Fibroblast of lung (primary cell): ENCODE measurements around the gene CCDC122. TPM values are rescaled to one million over a fixed set of nuclear protein-coding genes. Genes with fewer than 3 reads are reported as not detected.
A peak's percentile ranks its signal among the peaks of the same experiment; 100 is the strongest.

ENCODE experiments used
- DNase-seq, 2 donors: peaks; one replicate each; pipeline versions ENCODE4 v3.0.0 to v3.0.0-alpha.2; 2010; ENCODE audit warnings: low read depth in 2 of 2
- H2AFZ ChIP-seq: 2 replicates; pipeline ENCODE4 v1.5.1; 2012; ENCODE audit warnings: low read length, control low read depth, inconsistent platforms
- H3K27ac ChIP-seq: 2 replicates; pipeline ENCODE4 v1.5.1; 2011; ENCODE audit warnings: low read length, control low read depth; ENCODE audit not compliant: insufficient read depth
- H3K27me3 ChIP-seq: 2 replicates; pipeline ENCODE4 v1.5.1; 2011; ENCODE audit warnings: mild to moderate bottlenecking, low read length; ENCODE audit not compliant: control insufficient read depth, insufficient read depth
- H3K36me3 ChIP-seq: 2 replicates; pipeline ENCODE4 v1.5.1; 2011; ENCODE audit warnings: low read length; ENCODE audit not compliant: control insufficient read depth, insufficient read depth
- H3K4me1 ChIP-seq: 2 replicates; pipeline ENCODE4 v1.5.1; 2011; ENCODE audit warnings: low read length; ENCODE audit not compliant: control insufficient read depth, insufficient read depth; ENCODE audit errors: extremely low read depth
- H3K4me2 ChIP-seq: 2 replicates; pipeline ENCODE4 v1.5.1; 2011; ENCODE audit warnings: low read length, control low read depth; ENCODE audit not compliant: insufficient read depth; ENCODE audit errors: extremely low read depth
- H3K4me3 ChIP-seq, 4 experiments: fragments of 200-600 bp in 1 of 4; sonication (generic) in 1 of 4; replicated peaks in 1 of 4; 2 replicates each; pipeline ENCODE4 v1.5.1; 2011 to 2016; ENCODE audit warnings: low read length in 4 of 4, low read depth in 3 of 4, mild to moderate bottlenecking in 3 of 4, control low read depth in 2 of 4, inconsistent platforms in 1 of 4, mixed read lengths in 1 of 4; ENCODE audit not compliant: insufficient read depth in 1 of 4; ENCODE audit errors: control extremely low read depth in 1 of 4
- H3K79me2 ChIP-seq: 2 replicates; pipeline ENCODE4 v1.5.1; 2012; ENCODE audit warnings: mild to moderate bottlenecking, low read length, inconsistent platforms; ENCODE audit not compliant: control insufficient read depth, insufficient read depth
- H3K9ac ChIP-seq: 2 replicates; pipeline ENCODE4 v1.5.1; 2011; ENCODE audit warnings: mild to moderate bottlenecking, low read length, control low read depth; ENCODE audit not compliant: insufficient read depth
- H3K9me3 ChIP-seq: 2 replicates; pipeline ENCODE4 v1.5.1; 2012; ENCODE audit warnings: low read depth, low read length; ENCODE audit not compliant: control insufficient read depth, insufficient read depth
- H4K20me1 ChIP-seq: 2 replicates; pipeline ENCODE4 v1.5.1; 2011; ENCODE audit warnings: low read length; ENCODE audit not compliant: control insufficient read depth, insufficient read depth; ENCODE audit errors: extremely low read depth
- CTCF ChIP-seq, 2 donors: IDR thresholded peaks in 1 of 2; conservative IDR thresholded peaks in 1 of 2; 1 replicate in 1 of 2; 2 replicates in 1 of 2; pipeline ENCODE4 v1.5.1; 2011 to 2012; ENCODE audit warnings: low read length in 2 of 2, control low read depth in 1 of 2, inconsistent platforms in 1 of 2, low read depth in 1 of 2, mild to moderate bottlenecking in 1 of 2
- EZH2 ChIP-seq: IDR thresholded peaks from 2 replicates; pipeline ENCODE4 v1.5.1; 2012; ENCODE audit warnings: low read length, control low read depth, mild to moderate bottlenecking; ENCODE audit errors: missing control alignments
- polyA plus RNA-seq, 2 donors: library from polyadenylated mRNA; depleted of rRNA in 1 of 2; stranded (reverse) in 1 of 2; unstranded in 1 of 2; fragments of >200 nt; gene quantifications; 2 replicates each; pipeline ENCODE4 v1.2.1, GENCODE V29; 2011 to 2012; ENCODE audit warnings: missing spikeins in 1 of 2
- total RNA-seq: library from RNA; depleted of rRNA; stranded (reverse); fragments of >200 nt; gene quantifications from 2 replicates; pipeline ENCODE4 v1.2.1, GENCODE V29; 2014

The CCDC122 gene
- total and polyA plus RNA-seq, 2 donors (not counting 1 experiment from before 2014, with no cell fraction given) = 2.0 to 6.8 TPM

DNA sequence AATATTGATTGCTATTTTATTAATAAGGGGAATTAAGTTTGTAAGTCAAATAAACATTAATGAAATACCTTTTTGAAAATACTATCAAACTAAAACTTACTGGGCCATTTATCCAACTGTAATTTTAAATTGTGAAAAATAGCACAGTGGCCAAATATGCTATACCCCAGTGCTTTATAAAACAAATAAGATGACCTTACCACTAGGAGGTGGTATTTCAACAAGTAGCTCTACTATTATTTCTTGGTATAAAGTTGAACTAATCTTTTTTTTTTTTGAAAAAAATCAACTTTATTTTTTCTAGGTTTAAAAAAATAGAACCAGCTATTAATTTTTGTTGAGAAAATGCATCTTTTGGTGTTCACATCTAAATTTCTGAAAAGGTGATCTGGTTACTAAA lies 14.9 kb upstream of the CCDC122 start:
- Histone ChIP-seq H2AFZ (no peak overlapping the region), H3K9ac (no peak overlapping the region), H3K36me3 (no peaks in the 10 kb centered on the region), H3K27ac (no peak overlapping the region), H3K79me2 (no peaks in the 10 kb centered on the region), H3K9me3 (no peaks in the 10 kb centered on the region), H4K20me1 (no peaks in the 10 kb centered on the region), H3K27me3 (no peaks in the 10 kb centered on the region), H3K4me2 (no peak overlapping the region), H3K4me1 (no peaks in the 10 kb centered on the region), H3K4me3 (no peak overlapping the region)
- DNase-seq = peak in 1 of 2 donors; percentile 18
- TF ChIP-seq EZH2 (no peak), CTCF (conservative IDR thresholded peaks at IDR 0.05 in 1 of 2, IDR thresholded peaks at IDR 0.05 in 1 of 2; ENCODE audit: low read depth in 1 of 2, low read length in 2 of 2) (peak in 1 of 2 donors; percentile 35)

DNA sequence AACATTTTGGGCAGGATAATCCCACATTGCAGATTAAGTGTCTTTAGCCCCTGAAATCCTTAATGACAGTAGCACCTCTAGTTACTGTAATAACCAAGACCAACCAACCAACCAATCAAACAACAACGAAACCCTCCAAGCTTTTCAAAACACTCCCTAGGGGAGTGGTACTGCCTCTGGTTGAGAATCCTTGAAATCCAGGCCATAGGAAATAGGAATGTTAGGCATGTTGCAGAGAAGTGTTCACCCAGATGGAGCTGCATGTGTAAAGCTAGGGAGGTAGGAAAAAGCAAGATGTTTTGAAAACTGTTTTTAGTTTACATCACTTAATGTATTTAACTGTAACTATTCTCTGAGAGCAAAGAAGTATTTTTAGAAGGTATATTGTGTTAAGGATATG lies 4.7 kb upstream of the CCDC122 start:
- no peaks in the 10 kb centered on the region for H4K20me1 ChIP-seq
- H3K27ac ChIP-seq = no peak overlapping the region
- H3K27me3 ChIP-seq = no peaks in the 10 kb centered on the region
- DNase-seq = no peak
- no peak overlapping the region for H3K4me2 ChIP-seq
- no peaks in the 10 kb centered on the region for H3K4me1 ChIP-seq
- no peak for TF ChIP-seq CTCF (conservative IDR thresholded peaks at IDR 0.05 in 1 of 2, IDR thresholded peaks at IDR 0.05 in 1 of 2; ENCODE audit: low read depth in 1 of 2, low read length in 2 of 2)
- H3K9me3 ChIP-seq = no peaks in the 10 kb centered on the region
- H3K36me3 ChIP-seq = no peaks in the 10 kb centered on the region
- H3K79me2 ChIP-seq = no peaks in the 10 kb centered on the region
- no peak overlapping the region for H3K4me3 ChIP-seq
- H2AFZ ChIP-seq = no peak overlapping the region
- no peak overlapping the region for H3K9ac ChIP-seq

DNA sequence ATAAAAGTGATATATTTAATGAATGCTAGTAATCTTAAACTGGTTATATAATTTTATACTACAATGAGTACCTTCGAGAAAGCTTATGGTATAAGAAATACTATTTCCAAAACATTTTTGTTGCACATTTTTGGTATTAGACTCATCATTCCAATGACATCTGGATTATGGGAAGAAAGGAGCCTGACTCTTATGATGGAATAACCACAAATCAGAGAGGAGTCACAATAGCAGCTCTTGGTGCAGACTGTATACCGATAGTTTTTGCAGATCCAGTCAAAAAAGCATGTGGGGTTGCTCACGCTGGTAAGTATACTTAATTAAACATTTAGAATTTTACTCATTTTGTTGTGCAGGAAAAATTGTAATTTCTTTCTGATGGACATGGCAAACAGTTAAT lies 4.1 kb upstream of the CCDC122 start:
- TF ChIP-seq EZH2 (no peak), CTCF (conservative IDR thresholded peaks at IDR 0.05 in 1 of 2, IDR thresholded peaks at IDR 0.05 in 1 of 2; ENCODE audit: low read depth in 1 of 2, low read length in 2 of 2) (no peak)

More for the DNA sequence above, 4.1 kb upstream of the CCDC122 start:
- H3K4me1 ChIP-seq = no peaks in the 10 kb centered on the region
- no peak overlapping the region for H3K4me2 ChIP-seq
- H2AFZ ChIP-seq = no peak overlapping the region
- no peaks in the 10 kb centered on the region for H3K36me3 ChIP-seq
- no peak overlapping the region for H3K9ac ChIP-seq
- no peak overlapping the region for H3K4me3 ChIP-seq
- H3K27ac ChIP-seq = no peak overlapping the region
- no peaks in the 10 kb centered on the region for H4K20me1 ChIP-seq
- peak in 1 of 2 donors; percentile 40 for DNase-seq
- H3K9me3 ChIP-seq = no peaks in the 10 kb centered on the region
- H3K79me2 ChIP-seq = no peaks in the 10 kb centered on the region
- no peaks in the 10 kb centered on the region for H3K27me3 ChIP-seq
